GM12875 (cell line): ENCODE results near the gene PAX5.

Source experiments
- H3K4me3 ChIP-seq: one replicate; pipeline ENCODE4 v1.5.1; 2011; ENCODE audit warnings: low read depth, low read length, control low read depth
- CTCF ChIP-seq: IDR thresholded peaks from 2 replicates; pipeline ENCODE4 v1.5.1; 2011; ENCODE audit warnings: low read depth, mild to moderate bottlenecking, control low read depth, inconsistent platforms, low read length, moderate library complexity, borderline replicate concordance; ENCODE audit not compliant: insufficient read depth

The PAX5 gene

DNA sequence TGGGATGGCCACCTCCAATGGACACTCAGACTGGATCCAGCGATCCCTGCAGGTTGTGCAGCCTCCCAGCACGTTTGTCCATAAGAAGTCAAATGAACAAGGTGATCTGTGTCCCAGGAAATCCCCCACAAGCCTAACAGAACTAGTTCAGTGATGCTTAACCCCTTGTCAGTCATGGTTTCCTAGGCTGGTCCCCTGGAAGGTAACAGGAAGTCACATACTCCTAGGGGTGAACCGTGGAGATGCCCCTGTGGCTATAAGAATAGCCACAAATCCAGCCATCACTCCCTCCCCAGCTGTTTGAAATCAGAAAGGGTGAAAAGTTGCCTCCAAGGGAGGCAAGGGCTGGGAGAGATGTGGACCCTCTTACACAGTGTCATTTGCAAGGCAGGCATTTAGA lies 22.5 kb downstream of the PAX5 start:
- TF ChIP-seq CTCF, result 0 out of 2 replicates have a peak, but pooled peaks have one; percentile 9
- H3K4me3 ChIP-seq, result peak overlapping the region; percentile 35

- no peak for TF ChIP-seq CTCF
- peak overlapping the region; percentile 6 for H3K4me3 ChIP-seq
Measured at GRCh38 chr9:37010976-37011375, 23.1 kb downstream of the PAX5 start.

GRCh38 chr9:37010180-37010579 lies 23.9 kb downstream of the PAX5 start:
- no peak for TF ChIP-seq CTCF
- no peak overlapping the region for H3K4me3 ChIP-seq

- TF ChIP-seq CTCF, result no peak
- no peak overlapping the region for H3K4me3 ChIP-seq
Measured at GRCh38 chr9:37007295-37007694, 26.8 kb downstream of the PAX5 start.

GRCh38 chr9:37005517-37006140 lies 28.4 kb downstream of the PAX5 start:
- no peak overlapping the region for H3K4me3 ChIP-seq

DNA sequence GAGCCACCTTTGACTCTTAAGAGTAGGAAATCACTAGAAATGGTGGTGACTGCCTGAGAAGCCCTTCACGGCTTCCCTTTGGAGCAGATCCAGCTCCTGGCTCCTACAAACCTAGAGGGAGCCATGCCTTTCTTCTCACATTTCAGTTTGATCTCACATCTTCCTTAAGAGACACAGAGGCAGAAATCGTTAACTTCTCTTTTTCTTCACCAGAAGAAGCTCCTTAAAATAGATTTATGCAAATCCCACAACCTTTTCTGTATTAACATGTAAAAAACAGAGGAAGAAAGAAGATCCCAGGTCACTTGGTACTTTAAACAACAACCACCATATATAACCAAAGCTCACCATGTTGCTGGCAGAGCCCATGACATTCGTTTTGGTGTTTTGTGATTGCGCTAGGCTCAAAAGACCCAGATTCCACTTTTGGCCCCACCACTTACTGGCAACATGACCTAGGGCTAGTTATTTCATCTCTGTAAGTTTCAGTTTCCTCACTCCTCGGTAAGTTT lies 29.6 kb downstream of the PAX5 start:
- peak overlapping the region; percentile 36 for H3K4me3 ChIP-seq
- TF ChIP-seq CTCF, result no peak

More at GRCh38 chr9:37005517-37006140, 28.4 kb downstream of the PAX5 start:
- TF ChIP-seq CTCF, result no peak
